Measurements from ENCODE around the gene APCS. TPM values are rescaled to one million over a fixed set of nuclear protein-coding genes. Genes with fewer than 3 reads are reported as not detected.

APCS gene
- total and polyA plus RNA-seq, 9 of the 15 experiments (the other 6 are each of a cell fraction or from before 2014, with no cell fraction given): 0.29 TPM; not detected in 8

GRCh38 chr1:159584536-159584935 is 3.1 kb upstream of the APCS start:
- H3K9me3 ChIP-seq (replicated peaks; ENCODE audit: control insufficient read depth, insufficient read depth, low read depth, low read length): no peaks in the 10 kb centered on the region
- no peaks in the 10 kb centered on the region for H4K20me1 ChIP-seq (replicated peaks; ENCODE audit: control insufficient read depth, insufficient read depth, low read length)
- DNase-seq (ENCODE audit: extremely low read depth in 1 of 4, low spot score in 3 of 4): no peak
- no peaks in the 10 kb centered on the region for H3K9me1 ChIP-seq (ENCODE audit: control insufficient read depth, insufficient read depth, low read length)
- no peak overlapping the region for H3K27ac ChIP-seq (ENCODE audit: extremely low read depth, low read depth, low read length)
- H3K4me1 ChIP-seq (replicated peaks in 1 of 2; ENCODE audit: control insufficient read depth in 2 of 2, insufficient read depth in 2 of 2, low read length in 2 of 2): no peaks in the 10 kb centered on the region
- TF ChIP-seq DNMT1 (IDR thresholded peaks at IDR 0.05): no peak
- TF ChIP-seq NEUROD1 (IDR thresholded peaks at IDR 0.05; ENCODE audit: borderline replicate concordance, low read depth, low read length, partially characterized antibody): no peak
- TF ChIP-seq TEAD1 (CRISPR knock-in tag; IDR thresholded peaks at IDR 0.05): no peak
- TF ChIP-seq ZNF408 (CRISPR knock-in tag; IDR thresholded peaks at IDR 0.05; ENCODE audit: low read depth): no peak
- no peak for TF ChIP-seq FOXO4 (CRISPR knock-in tag; IDR thresholded peaks at IDR 0.05)
- no peak for TF ChIP-seq KAT2B (IDR thresholded peaks at IDR 0.05; ENCODE audit: low read depth, low read length)
- no peak for TF ChIP-seq ZNF511 (CRISPR knock-in tag; IDR thresholded peaks at IDR 0.05)
- TF ChIP-seq RFX1 (IDR thresholded peaks at IDR 0.05): no peak
- TF ChIP-seq ZZZ3 (IDR thresholded peaks at IDR 0.05): no peak
- no peak for TF ChIP-seq ZNF280B (CRISPR knock-in tag; IDR thresholded peaks at IDR 0.05)
- TF ChIP-seq TRIM25 (IDR thresholded peaks at IDR 0.05; ENCODE audit: borderline replicate concordance): no peak
- TF ChIP-seq FOXJ3 (CRISPR knock-in tag; IDR thresholded peaks at IDR 0.05): no peak
- no peak for TF ChIP-seq ZNF282 (CRISPR knock-in tag; IDR thresholded peaks at IDR 0.05)
- in situ Hi-C loops (cut with MboI) (no loop called here), intact Hi-C loops (cut with micrococcal nuclease) (no loop called here)
- WGBS (ENCODE audit: insufficient coverage, low coverage, missing lambda C conversion rate): 0% methylated on average over 2 of the region's 2 CpGs
- H3K4me3 ChIP-seq: no peak overlapping the region
- no peak for ATAC-seq
- H3K4me2 ChIP-seq (ENCODE audit: insufficient read depth, low read length): no peak overlapping the region
- no peak overlapping the region for H3K9ac ChIP-seq (ENCODE audit: insufficient read depth in 1 of 2, low read depth in 2 of 2, low read length in 2 of 2)
- ChIA-PET POLR2A (no interaction called here), CTCF (ENCODE audit: low intra/inter-chr PET ratio) (no interaction called here)
- no peaks in the 10 kb centered on the region for H3K79me2 ChIP-seq (ENCODE audit: control insufficient read depth, insufficient read depth, low read length)
- no peaks in the 10 kb centered on the region for H3K36me3 ChIP-seq (ENCODE audit: control insufficient read depth, insufficient read depth, low read length)
- H2AFZ ChIP-seq (ENCODE audit: low read depth, low read length): no peak overlapping the region
- H3K27me3 ChIP-seq (ENCODE audit: control insufficient read depth in 2 of 2, insufficient read depth in 2 of 2, low read length in 2 of 2): no peaks in the 10 kb centered on the region
- BruUV-seq (replicated peaks): no TSS peak
- FAIRE-seq: no peak

Data from K562 (cell line).